Caki2 (cell line): ENCODE results near the gene PTPRN2. TPM values are rescaled to one million over a fixed set of nuclear protein-coding genes. Genes with fewer than 3 reads are reported as not detected.

Source experiments
- DNase-seq: peaks from one replicate; pipeline ENCODE4 v3.0.0-alpha.2; 2015; ENCODE audit warnings: low read depth
- in situ Hi-C: cut with HindIII; loops from 2 replicates; pipeline ENCODE4 v1.10.0; 2016; ENCODE audit warnings: low sequenced_read_pairs, low pct_unique_long_range_greater_than_20kb, mixed read lengths
- total RNA-seq: library from RNA; depleted of rRNA; stranded (reverse); fragments of >200 nt; shearing (Covaris generic); gene quantifications from 2 replicates; pipeline ENCODE4 v1.2.3, GENCODE V29; 2014; ENCODE audit warnings: low replicate concordance

Gene PTPRN2
- total RNA-seq, 1 experiment from 2014 or later = 0.88 TPM

DNA sequence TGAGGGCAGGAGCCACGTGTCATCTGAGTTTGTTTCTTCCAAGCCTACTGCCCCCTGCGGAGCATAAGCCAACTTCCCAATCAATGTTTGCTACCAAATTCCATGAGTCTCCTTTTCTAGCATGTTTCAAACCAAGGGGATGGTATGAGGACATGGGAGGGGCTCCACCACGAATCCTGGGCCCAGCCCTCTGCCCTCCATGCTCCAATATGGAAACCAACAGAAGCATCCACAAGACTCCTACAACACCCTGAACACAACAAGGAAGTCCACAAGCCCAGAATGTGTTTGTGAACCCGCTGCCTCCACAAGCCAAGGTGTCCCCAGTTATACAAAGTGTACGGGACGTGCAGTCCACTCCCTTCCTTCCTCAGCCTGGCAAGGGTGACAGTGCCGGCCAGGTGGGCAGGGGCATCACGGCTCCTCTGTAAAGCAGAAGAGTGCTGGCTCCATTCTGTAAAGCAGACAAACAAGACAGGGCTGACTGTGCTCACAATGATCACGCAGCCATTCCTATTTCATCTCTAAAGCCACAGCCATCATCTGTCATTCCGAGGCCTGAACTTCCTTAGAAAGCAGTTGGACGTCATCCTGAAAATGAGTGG lies 466.1 kb downstream of the PTPRN2 start:
- in situ Hi-C loops = no loop called here
- DNase-seq = no peak

DNA sequence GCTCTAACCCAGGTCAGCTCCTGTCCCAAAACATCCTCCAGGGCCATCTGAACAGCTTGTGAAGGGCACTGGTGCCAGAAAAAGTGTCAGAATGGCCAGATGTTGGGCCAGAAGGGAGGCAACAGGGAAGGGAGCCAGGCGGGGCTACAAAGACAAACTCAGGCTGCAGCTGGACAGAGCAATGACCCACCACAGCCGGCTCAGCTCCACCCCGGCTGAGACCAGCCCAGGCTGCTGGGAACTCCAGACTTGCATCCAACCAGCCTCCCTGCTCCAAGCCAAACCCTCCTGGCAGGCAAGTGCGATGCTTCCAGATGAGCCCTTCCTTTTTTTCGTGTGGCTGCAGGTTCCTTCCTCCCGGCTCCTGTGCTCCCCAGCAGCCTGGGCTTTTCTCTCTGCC lies 466.9 kb downstream of the PTPRN2 start:
- in situ Hi-C loops = no loop called here
- DNase-seq = no peak

DNA sequence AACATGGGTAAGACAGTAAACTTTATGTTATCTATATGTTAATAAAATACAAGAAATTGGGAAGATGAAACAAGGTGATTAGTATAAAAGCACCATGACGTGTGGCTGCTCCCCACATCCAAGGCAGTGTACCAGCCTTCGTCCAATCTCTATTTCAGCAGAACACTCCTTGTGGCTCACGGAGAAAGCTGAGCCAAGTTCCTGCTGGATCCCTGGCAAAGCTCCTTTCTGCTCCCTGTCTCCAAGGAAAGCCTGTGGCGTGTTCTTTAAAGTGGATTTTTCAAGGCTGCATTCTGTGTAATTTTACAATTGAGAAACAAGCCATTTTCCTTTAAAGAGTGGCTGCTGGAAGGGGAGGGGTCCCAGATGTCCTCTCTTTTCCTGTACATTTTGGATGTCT lies 467.3 kb downstream of the PTPRN2 start:
- no peak for DNase-seq
- in situ Hi-C loops = no loop called here

DNA sequence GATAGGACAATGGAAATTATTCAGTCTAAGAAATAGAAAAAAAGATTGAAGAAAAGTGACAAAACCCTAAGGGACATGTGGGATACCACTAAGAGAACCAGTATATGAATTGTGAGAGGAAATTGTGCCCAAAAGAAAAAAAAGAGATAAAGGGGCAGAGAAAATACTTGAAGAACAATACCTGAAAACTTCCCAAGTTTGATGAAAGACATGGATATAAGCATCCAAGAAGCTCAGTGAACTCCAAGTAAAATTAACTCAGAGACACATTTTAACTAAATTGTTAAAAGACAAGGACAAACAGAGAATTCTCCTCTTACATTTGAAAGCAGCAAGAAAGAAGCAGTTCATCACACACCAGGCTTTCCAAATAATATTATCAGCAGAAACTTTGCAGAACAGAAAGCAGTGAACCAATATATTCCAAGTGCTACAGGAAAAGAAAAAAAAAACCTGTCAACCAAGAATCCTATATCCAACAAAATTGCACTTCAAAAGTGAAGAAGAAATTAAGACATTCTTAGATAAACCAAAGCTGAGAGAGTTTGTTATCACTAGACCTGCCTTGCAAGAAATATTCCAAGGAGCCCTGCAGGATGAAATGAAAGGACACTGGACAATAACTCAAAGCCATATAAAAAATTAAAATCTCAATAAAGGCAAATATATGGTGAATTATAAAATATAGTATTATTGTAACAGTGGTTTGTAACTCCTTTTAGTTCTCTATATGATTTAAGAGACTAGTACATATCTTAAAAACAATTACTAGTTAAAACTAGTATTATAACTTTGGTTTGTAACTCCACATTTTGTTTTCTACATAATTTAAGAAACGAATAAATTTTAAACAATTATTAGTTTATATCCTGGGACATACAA lies 470.0 kb downstream of the PTPRN2 start:
- DNase-seq = no peak
- in situ Hi-C loops = no loop called here

DNA sequence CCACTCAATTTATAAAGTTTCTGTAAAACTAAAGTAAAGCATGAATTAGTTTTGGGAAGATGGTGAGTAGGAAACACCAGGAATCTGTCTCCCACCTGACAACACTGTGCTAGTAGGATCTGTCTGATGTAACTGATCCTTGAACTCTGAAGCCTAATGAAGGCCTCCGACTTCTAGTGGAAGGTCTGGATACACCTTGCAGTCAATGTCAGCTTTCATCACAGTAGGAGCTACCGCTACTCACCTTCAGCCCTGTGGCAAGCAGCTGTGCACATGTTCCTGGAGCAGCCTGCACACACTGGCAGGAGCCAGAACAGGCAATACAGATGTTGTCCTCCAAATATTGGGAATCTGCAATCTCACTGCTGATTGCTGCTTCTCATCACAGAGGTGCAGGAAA lies 471.4 kb downstream of the PTPRN2 start:
- in situ Hi-C loops = no loop called here
- DNase-seq = no peak

DNA sequence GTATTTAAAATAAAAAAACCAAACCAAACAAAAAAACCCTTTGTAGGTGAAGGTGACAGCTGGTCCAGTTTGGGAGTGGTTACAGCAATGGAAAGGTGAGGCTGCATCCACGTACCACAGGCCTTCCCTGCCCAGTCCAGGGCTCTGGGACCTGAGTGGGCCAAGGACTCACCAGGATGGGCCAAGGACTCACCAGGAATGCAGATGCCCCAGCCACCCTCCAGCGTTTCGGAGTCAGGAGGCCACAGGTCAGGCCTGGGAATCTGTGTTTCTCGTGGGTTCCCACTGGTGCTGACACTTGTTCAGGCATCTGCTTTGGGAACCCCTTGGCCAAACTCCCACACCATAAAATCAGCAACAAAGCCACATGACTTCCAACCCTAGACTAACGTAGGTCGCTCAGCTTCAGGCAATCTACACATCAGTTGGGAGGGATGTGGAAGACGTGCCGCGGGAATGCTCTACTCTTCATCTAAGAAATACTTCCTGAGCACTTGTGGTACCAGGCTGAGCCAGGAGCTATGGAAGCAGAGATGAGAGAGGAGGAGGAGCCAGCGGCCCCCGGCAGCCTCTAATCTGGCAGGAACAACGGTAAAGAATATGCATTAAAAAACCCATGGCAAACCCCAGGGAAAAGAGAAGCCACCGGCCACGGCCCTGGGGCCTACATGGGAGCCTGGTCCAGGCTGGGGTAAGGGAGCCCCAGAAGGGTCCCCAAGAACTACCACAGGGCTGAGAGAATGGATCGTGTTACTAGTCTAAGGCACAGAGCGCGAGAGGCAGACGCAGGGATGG lies 473.4 kb downstream of the PTPRN2 start:
- in situ Hi-C loops = no loop called here
- no peak for DNase-seq

DNA sequence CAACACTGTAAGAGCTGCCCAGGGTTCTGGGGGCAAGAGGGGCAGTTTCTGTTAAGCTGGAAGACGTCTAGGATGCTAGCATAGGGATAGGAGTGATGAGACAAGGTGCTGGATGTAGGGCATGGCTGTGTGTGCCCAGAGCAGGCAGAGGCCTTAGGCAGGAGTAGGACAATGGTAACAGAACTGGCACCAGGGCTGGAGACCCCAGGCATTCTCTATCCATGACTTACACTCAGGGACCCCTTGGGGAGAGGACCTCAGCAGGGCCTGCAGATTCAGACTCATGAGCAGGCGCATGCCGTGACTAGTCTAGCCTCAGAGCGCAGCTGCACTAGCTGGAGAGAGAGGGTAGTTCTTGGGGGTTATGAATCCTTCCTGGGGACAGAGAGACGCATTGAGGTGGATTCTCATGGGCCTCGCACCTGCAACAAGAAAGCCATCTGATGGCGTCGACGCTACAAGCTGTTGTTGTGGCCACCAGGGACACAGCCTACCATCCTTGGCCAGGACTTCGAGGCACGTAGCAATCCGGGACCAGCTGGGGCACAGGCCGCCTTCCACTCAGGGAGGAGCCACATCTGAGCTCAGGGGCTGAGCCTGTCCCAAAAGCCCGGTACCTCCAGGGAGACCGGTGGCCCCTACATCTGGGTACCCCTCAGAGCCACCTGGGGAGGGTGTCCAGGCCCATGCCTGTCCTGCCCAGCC lies 474.1 kb downstream of the PTPRN2 start:
- in situ Hi-C loops = no loop called here
- DNase-seq = no peak

DNA sequence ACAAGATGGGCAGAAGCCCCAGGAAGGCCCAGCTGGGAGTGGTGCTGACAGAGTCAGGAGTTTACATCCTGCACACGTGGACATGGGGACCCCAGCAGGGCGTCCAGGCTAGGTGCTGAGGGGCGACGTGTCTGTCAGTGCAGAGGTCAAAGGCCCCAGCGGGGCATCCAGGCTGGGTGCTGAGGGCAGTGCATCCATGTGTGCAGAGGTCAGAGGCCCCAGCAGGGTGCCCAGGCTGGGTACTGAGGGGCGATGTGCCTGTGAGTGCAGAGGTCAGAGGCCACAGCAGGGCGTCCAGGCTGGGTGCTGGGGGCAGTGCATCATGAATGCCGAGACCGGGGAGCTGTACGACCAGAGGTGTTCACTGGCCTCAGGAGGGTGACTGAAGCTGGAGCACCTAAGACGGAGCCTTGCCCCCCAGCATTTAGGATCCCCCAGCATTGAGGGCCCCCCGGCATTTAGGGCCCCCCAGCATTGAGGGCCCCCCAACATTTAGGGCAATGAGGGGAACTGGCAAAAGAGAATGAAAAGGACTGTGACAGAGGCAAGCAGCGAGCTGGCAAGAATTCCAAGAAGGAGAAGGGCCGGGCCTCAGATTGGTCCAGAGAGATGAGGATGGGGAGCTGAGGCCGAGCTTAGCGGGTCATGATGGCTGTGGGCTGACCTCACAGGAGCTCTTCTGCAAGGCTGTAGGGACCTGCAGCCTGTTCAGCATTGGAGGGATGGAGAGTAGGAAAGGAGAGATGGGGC lies 474.9 kb downstream of the PTPRN2 start:
- DNase-seq = no peak
- in situ Hi-C loops = no loop called here

DNA sequence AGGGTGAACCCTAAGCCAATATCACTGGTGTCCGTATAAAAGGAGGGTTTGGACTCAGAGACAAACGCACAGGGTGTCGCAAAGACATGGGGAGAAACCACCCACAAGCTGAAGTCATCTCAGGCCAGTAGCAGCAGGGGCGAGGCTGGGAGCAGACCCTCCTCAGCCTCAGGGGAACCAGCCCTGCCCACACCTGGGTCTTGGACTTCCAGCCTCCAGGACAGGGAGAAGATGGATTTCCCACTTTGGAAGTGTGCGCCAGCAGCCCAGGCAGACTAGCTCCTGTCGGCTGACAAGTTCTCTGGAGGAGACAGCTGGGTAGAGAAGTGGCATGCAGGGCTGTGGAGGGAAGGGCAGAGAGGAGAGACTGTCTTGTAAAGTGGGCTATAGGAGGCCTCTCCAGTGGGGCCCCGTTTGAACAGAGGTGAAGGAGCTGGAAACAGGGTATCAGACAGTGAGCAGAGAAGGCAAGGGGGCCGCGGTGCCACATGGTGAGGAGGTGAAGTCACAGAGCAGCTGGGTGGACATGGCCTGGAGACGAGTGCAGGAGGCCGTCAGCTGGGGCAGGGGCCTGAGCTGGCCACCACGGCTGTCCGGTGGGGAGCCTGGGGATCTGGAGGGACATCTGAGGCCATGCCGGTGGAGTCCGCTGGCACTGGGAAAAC lies 475.6 kb downstream of the PTPRN2 start:
- in situ Hi-C loops = no loop called here
- no peak for DNase-seq

DNA sequence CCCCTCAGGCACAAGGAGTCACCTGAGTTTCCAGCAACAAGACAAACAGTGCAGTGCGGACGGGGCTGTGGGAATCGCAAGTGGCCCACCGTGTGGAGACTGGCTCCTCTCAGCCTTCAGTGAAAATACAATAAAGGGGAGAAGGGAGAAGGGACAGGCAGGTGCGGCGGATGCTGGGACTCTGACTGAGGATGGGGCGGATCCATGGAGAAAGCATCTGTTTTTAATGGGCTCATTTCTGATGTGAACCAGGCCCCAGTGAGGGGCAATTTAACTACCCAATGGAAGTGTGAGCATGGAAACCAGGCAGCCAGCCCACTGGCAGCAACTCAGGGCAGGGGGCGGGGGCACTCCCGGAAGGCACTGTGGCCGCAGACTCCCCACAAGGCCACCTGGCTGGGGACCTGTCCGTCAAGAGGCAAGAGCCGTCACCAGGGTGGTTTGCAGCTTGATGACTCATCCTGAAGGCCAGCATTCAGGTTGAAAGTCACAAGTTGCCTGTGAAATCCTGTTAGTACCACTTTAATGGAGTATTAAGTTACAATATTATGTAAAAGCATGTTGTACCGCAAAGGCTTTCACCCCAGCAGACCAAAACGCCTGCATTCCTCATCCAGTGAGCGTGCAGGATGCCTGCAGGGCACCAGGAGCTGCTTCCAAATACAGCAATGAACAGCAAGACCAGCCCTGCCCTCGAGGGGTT lies 476.4 kb downstream of the PTPRN2 start:
- in situ Hi-C loops = no loop called here
- peak; percentile 8 for DNase-seq

DNA sequence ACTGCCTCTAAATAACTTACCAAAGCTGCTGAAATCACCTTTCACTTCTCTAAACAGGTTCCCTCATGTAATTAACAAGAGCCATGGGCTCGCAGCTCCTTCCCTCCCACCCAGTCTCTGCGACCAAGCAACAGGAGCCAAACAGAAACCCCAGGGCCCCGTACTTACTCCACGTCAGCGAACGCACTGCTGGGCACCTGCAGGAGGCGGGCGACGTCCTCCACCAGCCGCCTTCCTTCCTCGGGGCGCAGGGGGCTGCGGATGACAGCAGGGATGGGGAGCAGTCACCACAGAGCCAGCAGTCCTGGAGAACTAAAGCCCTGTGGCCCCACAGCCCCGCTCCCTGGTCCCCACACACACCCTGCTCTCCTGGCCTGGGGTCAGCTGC lies 477.0 kb downstream of the PTPRN2 start:
- no peak for DNase-seq
- in situ Hi-C loops = no loop called here

DNA sequence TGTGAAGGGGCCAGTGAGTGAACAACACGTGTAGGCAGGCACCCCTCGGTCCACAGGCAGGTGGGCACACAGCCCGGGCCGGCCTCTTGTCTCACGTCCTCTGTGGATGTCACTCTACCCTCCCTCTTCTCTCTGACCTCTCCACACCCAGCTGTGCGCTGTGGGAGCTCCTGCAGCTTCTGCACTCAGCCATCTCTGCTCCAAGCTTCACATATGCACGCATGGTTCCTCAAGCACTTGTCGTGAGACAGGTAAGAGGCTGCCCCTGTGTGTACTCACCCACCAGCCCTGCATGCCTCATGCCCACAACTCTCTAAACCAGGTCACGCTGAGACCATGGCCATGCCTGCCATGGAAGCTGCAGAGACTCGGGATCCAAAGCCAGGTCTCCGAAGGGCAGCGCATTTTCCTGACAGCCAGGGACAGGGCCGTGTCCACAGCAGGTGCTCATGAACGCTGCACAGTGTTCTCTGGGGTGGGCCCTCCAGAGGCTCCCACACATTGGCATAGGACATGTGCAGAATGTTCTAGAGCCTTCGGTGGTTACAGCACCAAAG lies 477.5 kb downstream of the PTPRN2 start:
- in situ Hi-C loops = no loop called here

DNA sequence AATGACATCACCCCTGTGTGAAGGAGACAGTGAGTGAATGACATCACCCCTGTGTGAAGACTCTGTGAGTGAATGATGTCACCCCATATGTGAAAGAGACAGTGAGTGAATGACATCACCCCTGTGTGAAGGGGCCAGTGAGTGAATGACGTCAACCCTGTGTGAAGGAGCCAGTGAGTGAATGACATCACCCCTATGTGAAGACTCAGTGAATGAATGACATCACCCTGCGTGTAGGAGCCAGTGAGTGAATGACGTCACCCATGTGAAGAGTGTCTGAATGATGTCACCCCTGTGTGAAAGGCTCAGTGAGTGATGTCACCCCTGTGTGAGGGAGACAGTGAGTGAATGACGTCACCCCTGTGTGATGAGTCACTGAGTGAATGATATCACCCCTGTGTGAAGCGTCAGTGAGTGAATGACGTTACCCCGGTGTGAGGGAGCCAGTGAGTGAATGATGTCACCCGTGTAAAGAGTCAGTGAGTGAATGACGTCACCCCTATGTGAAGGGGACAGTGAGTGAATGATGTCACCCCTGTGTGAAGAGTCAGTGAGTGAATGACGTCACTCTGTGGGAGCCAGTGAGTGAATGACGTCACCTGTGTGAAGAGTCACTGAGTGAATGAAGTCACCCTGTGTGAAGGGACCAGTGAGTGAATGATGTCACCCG lies 478.1 kb downstream of the PTPRN2 start:
- in situ Hi-C loops = no loop called here
- DNase-seq = no peak

More for the DNA sequence above, 477.5 kb downstream of the PTPRN2 start:
- DNase-seq = no peak

DNA sequence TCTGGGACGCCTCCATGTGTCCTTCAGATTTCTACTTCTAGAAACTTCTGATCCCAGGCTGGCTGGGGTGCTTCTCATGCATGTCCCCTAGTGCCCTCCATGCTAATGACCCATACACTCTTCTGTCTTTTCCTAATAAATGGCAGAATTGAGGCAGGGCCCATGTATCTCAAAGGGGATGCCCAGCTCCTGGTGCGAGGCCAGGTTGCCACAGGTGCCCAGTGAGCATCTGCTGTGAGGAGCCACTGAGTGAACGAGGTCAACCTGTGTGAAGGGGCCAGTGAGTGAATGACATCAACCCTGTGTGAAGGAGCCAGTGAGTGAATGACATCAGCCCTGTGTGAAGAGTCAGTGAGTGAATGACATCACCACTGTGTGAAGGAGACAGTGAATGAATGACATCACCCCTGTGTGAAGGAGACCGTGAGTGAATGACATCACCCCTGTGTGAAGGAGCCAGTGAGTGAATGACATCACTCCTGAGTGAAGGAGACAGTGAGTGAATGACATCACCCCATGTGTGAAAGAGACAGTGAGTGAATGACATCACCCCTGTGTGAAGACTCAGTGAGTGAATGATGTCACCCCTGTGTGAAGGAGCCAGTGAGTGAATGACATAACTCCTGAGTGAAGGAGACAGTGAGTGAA lies 478.9 kb downstream of the PTPRN2 start:
- no peak for DNase-seq
- in situ Hi-C loops = no loop called here

DNA sequence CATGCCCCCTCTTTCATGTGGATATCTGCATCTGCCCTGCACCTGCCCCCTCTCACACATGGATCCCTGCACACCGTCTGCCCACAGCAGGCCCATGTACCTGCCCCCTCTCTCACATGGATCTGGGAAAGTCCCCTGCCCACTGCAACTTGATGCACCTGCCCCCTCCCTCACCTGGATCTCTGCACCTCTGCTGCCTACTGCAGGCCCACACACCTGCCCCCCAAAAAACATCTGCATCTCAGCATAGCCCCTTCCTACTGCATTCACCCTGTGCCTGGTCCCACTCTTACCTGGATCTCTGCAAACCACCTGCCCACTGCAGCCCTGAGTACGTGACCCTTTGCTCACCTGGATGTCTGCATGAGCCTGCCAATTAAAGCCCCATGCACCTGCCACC lies 479.8 kb downstream of the PTPRN2 start:
- DNase-seq = no peak
- in situ Hi-C loops = no loop called here

DNA sequence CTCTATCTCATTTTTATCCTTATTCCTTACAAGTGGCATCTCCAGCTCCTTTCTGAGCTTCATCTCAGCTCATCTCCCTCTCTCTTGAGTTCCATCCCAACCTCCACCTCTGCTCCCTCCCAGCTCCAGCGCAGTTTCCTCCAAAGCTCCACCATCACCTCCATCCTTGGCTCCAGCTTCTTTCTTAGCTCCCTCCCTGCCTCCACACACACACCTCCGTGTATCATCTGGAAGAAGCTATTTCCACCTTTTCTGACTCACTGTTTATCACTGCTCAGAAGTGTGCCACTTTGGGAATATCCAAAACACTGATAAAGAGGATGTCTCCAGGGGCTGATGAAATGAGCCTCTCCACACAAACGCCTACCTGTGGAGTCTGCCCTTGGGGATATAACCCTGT lies 481.4 kb downstream of the PTPRN2 start:
- in situ Hi-C loops = no loop called here
- no peak for DNase-seq
